Measurements from ENCODE around the gene CABCOCO1. TPM values are rescaled to one million over a fixed set of nuclear protein-coding genes. Genes with fewer than 3 reads are reported as not detected.

CABCOCO1 gene
- total and polyA plus RNA-seq, 8 donors = 0.19 to 2.7 (median 0.31) TPM; not detected in 4

DNA sequence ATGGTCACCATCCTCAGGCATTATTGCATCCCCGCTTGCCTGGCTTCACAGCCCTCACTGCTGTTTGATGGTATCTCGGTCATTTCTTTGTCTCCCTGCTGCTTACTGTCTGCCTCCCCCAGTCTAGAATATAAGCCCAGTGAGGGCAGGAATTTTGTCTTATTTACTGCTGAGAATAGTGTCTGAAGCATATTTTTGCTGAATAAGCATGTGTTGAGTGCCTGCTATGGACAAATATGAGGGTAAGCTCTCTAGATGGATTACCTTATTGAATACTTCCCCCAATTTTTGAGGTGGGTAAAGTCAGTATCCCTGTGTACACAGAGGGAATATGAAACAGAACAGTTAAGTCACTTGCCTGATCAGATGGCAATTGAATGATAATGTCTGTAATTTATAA is 36.5 kb upstream of the CABCOCO1 start:
- WGBS, 2 donors = 82 to 86% methylated on average over 2 of the region's 2 CpGs
- TF ChIP-seq CTCF (IDR thresholded peaks at IDR 0.05) = no peak
- FAIRE-seq (no peak), ATAC-seq (no peak), DNase-seq (no peak)
- Histone ChIP-seq H3K36me3 (no peaks in the 10 kb centered on the region), H3K9me3 (no peaks in the 10 kb centered on the region), H3K27ac (no peak overlapping the region), H3K4me1 (peaks cover 0 to 6% (median 0%) of the 10 kb centered on the region in 3 donors), H3K4me3 (no peak overlapping the region), H3K27me3 (no peaks in the 10 kb centered on the region)
- intact Hi-C loops (cut with DNase I) = no loop called here

DNA sequence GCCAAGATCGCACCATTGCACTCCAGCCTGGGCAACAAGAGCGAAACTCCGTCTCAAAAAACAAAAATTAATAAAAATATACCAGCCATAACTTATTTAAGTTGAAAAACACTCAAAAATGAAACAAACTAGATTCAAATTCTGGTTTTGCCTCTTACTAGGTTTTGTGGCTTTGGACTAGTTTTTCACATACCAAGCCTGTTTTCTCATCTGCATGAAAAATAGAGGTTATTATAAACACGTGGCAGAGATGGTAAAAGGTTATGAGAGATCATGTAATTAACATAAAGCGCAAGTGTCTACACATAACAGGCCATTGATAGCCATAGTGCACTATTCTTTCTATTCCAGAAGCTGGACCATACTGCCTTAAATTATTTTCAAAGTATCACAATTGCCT is 35.5 kb upstream of the CABCOCO1 start:
- Histone ChIP-seq H3K36me3 (no peaks in the 10 kb centered on the region), H3K9me3 (no peaks in the 10 kb centered on the region), H3K27me3 (no peaks in the 10 kb centered on the region), H3K4me3 (no peak overlapping the region), H3K27ac (no peak overlapping the region), H3K4me1 (no peaks in the 10 kb centered on the region)
- no peak for FAIRE-seq
- WGBS, 2 donors = 75 to 84% methylated on average over 5 of the region's 5 CpGs
- no peak for ATAC-seq
- TF ChIP-seq CTCF (IDR thresholded peaks at IDR 0.05) = no peak
- intact Hi-C loops (cut with DNase I) = no loop called here
- DNase-seq = no peak

DNA sequence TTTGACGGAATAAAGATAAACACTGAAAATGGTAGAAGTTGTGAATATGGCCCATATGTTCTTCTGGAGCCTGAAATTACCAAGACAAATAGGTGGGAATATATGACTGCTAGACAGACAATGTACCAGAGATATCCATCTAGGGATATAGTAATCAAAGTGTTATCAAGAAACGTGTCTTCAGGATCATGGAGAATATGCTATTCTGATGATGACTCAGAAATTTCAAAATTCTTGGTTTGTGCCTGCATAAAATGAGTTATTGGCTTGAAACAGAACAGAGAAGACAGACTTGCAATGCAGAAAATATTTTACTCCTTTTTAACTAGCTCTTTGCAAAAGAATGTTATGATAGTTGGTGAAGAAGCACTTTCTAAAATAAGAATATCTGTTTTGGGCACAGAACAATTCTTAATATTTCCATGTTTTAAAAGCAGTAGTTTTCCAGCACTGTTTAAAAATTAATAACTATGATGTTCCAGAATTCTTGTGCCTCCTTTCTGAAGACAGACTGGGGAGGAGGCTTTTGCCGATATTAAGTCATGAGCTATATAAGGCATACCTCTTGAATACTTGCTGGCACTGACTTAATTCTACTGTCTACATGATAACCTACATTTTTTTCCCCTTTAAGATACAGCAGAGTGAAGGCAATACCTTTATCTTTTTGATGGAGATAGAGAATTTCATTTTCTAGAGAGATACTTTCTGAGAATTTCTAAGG is 34.4 kb upstream of the CABCOCO1 start:
- DNase-seq = no peak
- no peaks in the 10 kb centered on the region for H3K36me3 ChIP-seq
- H3K4me3 ChIP-seq = no peak overlapping the region
- 58 to 67% methylated on average over 3 of the region's 3 CpGs for WGBS, 2 donors
- no peaks in the 10 kb centered on the region for H3K27me3 ChIP-seq
- no peak for TF ChIP-seq CTCF (IDR thresholded peaks at IDR 0.05)
- no peaks in the 10 kb centered on the region for H3K4me1 ChIP-seq
- H3K27ac ChIP-seq = no peak overlapping the region
- FAIRE-seq = no peak
- H3K9me3 ChIP-seq = no peaks in the 10 kb centered on the region
- ATAC-seq = no peak
- intact Hi-C loops (cut with DNase I) = no loop called here

DNA sequence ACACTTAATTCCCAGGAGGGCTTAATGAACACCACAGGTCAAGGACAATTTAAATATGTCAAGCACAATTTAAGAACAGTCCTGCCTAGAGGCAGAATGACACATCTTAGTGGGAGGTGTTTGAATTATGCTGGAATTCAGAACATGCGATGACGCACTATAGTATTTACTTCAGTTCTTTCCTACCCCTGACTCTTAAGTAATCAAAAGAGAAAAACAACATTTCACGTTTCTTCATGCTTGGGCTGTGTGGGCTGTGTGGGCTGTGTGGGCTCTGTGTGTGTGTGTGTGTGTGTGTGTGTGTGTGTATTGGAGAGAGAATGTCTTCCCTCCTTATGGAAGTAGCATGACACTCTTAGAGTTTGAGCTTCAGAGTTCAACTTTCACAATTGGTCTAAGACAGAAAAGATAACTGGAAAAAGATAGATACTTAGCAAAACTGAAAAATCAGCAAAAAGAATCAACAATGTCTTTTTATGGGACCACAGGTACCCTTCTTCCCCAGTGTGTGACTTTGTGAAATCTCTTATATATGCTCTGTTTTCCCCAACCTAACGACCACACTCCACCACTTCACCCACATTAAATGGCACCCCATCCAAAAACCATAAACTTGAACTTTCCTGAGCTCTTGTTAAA is 33.7 kb upstream of the CABCOCO1 start:
- no peak for TF ChIP-seq CTCF (IDR thresholded peaks at IDR 0.05)
- Histone ChIP-seq H3K4me1 (peaks cover 0 to 3% (median 0%) of the 10 kb centered on the region in 3 donors), H3K9me3 (no peaks in the 10 kb centered on the region), H3K27me3 (no peaks in the 10 kb centered on the region), H3K36me3 (no peaks in the 10 kb centered on the region), H3K4me3 (no peak overlapping the region), H3K27ac (no peak overlapping the region)
- DNase-seq (no peak), FAIRE-seq (no peak), ATAC-seq (peak in 3 of 4 donors; percentile 40 to 84 (median 50))
- WGBS, 2 donors = 59 to 61% methylated on average over 4 of the region's 4 CpGs
- intact Hi-C loops (cut with DNase I) = no loop called here

DNA sequence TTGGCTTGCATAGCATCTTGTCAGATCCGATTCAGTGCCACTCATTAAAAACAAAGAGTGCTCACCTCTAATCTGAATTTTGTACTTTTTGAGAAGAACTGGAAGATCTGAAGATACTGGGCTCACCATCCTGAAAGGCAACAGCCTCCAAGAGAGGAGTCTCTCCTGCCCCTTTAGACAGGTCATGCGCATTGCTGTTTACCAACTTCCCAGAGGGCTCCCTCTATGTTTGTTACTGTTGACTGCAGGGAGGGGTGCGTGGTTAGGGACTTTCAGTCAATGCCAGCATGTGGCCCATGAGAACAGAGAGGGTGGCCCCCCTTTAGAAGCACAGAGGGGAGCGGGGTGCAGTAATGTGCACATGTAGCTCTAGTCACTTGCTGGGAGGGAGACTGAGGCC is 33.2 kb upstream of the CABCOCO1 start:
- Histone ChIP-seq H3K27ac (no peak overlapping the region), H3K27me3 (no peaks in the 10 kb centered on the region), H3K36me3 (no peaks in the 10 kb centered on the region), H3K9me3 (no peaks in the 10 kb centered on the region), H3K4me1 (peaks cover 0 to 3% (median 0%) of the 10 kb centered on the region in 3 donors), H3K4me3 (no peak overlapping the region)
- no peak for TF ChIP-seq CTCF (IDR thresholded peaks at IDR 0.05)
- intact Hi-C loops (cut with DNase I) = no loop called here
- DNase-seq (no peak), FAIRE-seq (no peak), ATAC-seq (no peak)
- 85% methylated on average over 4 of the region's 4 CpGs for WGBS, 2 donors

Measured in pancreas (tissue), 10 donors.